Neural crest cell (in vitro differentiated cells): ENCODE measurements around the gene AK8. TPM values are rescaled to one million over a fixed set of nuclear protein-coding genes. Genes with fewer than 3 reads are reported as not detected.

Experiments
- DNase-seq: peaks from one replicate; pipeline ENCODE4 v3.0.0; 2021; ENCODE audit warnings: low read depth, mixed read lengths, low spot score
- H3K27ac Mint-ChIP-seq: one replicate; pipeline ENCODE4 v1.8.0; 2021; ENCODE audit warnings: mild to moderate bottlenecking, mixed read lengths; ENCODE audit not compliant: unreplicated experiment
- H3K27me3 Mint-ChIP-seq: 2 replicates; pipeline ENCODE4 v1.8.0; 2021; ENCODE audit warnings: low read depth, mild to moderate bottlenecking, mixed read lengths
- H3K36me3 Mint-ChIP-seq: 2 replicates; pipeline ENCODE4 v1.8.0; 2021; ENCODE audit warnings: low read depth, mild to moderate bottlenecking, mixed read lengths
- H3K4me1 Mint-ChIP-seq: 2 replicates; pipeline ENCODE4 v1.8.0; 2021; ENCODE audit warnings: mixed read lengths
- H3K4me3 Mint-ChIP-seq: one replicate; pipeline ENCODE4 v1.8.0; 2021; ENCODE audit warnings: mild to moderate bottlenecking, mixed read lengths
- H3K9me3 Mint-ChIP-seq: 2 replicates; pipeline ENCODE4 v1.8.0; 2021; ENCODE audit warnings: mixed read lengths
- CTCF ChIP-seq: fragments of 200-600 bp; sonication (generic); conservative IDR thresholded peaks from 2 replicates; pipeline ENCODE4 v1.5.0; 2021; ENCODE audit warnings: antibody characterized with exemption, mild to moderate bottlenecking
- total RNA-seq: library from RNA; stranded (reverse); gene quantifications from 2 replicates; pipeline ENCODE4 v1.2.1, GENCODE V29; 2021

Gene AK8
- total RNA-seq, 1 donor from 2014 or later: 0.96 TPM

GRCh38 chr9:132728497-132728896 lies 149.6 kb downstream of the AK8 start:
- H3K36me3 Mint-ChIP-seq: no peaks in the 10 kb centered on the region
- no peaks in the 10 kb centered on the region for H3K9me3 Mint-ChIP-seq
- no peak for DNase-seq
- H3K4me3 Mint-ChIP-seq: no peak overlapping the region
- no peaks in the 10 kb centered on the region for H3K27me3 Mint-ChIP-seq
- no peak for TF ChIP-seq CTCF
- peaks cover 20% of the 10 kb centered on the region for H3K4me1 Mint-ChIP-seq
- no peak overlapping the region for H3K27ac Mint-ChIP-seq

GRCh38 chr9:132728071-132728470 lies 150.0 kb downstream of the AK8 start:
- TF ChIP-seq CTCF: no peak
- no peak for DNase-seq
- H3K9me3 Mint-ChIP-seq: no peaks in the 10 kb centered on the region
- no peaks in the 10 kb centered on the region for H3K36me3 Mint-ChIP-seq
- H3K4me3 Mint-ChIP-seq: no peak overlapping the region
- H3K4me1 Mint-ChIP-seq: peaks cover 19% of the 10 kb centered on the region
- no peak overlapping the region for H3K27ac Mint-ChIP-seq
- H3K27me3 Mint-ChIP-seq: no peaks in the 10 kb centered on the region

- H3K27ac Mint-ChIP-seq: no peak overlapping the region
- no peaks in the 10 kb centered on the region for H3K36me3 Mint-ChIP-seq
- no peak for TF ChIP-seq CTCF
- H3K9me3 Mint-ChIP-seq: no peaks in the 10 kb centered on the region
- H3K27me3 Mint-ChIP-seq: no peaks in the 10 kb centered on the region
- DNase-seq: no peak
- no peak overlapping the region for H3K4me3 Mint-ChIP-seq
- H3K4me1 Mint-ChIP-seq: peaks cover 9% of the 10 kb centered on the region
Observed at GRCh38 chr9:132726576-132727130, 151.4 kb downstream of the AK8 start.

- H3K4me1 Mint-ChIP-seq: peaks cover 9% of the 10 kb centered on the region
Observed at GRCh38 chr9:132725306-132725705, 152.8 kb downstream of the AK8 start.

GRCh38 chr9:132723809-132724208 lies 154.3 kb downstream of the AK8 start:
- no peaks in the 10 kb centered on the region for H3K36me3 Mint-ChIP-seq
- no peaks in the 10 kb centered on the region for H3K9me3 Mint-ChIP-seq
- H3K4me1 Mint-ChIP-seq: peaks cover 9% of the 10 kb centered on the region
- no peak overlapping the region for H3K27ac Mint-ChIP-seq
- H3K4me3 Mint-ChIP-seq: no peak overlapping the region
- no peaks in the 10 kb centered on the region for H3K27me3 Mint-ChIP-seq
- no peak for TF ChIP-seq CTCF
- DNase-seq: no peak

More at GRCh38 chr9:132725306-132725705, 152.8 kb downstream of the AK8 start:
- Mint-ChIP-seq H3K4me3 (no peak overlapping the region), H3K36me3 (no peaks in the 10 kb centered on the region), H3K9me3 (no peaks in the 10 kb centered on the region), H3K27me3 (no peaks in the 10 kb centered on the region), H3K27ac (no peak overlapping the region)
- no peak for TF ChIP-seq CTCF
- DNase-seq: no peak
